Measurements from ENCODE around the gene SPG21.
"Not testable (repeated sequence)": the region's sequence is repeated elsewhere in the genome, so short reads cannot be mapped to it uniquely, and the experiment has no call there.

The SPG21 gene

GRCh38 chr15:65027593-65027992 is 37.9 kb upstream of the SPG21 start:
- Histone ChIP-seq H2AK5ac (ENCODE audit: low read length) (no peak overlapping the region), H3K4ac (ENCODE audit: low read depth, low read length) (no peak overlapping the region), H3K4me2 (ENCODE audit: low read length) (no peak overlapping the region), H3K9ac (ENCODE audit: low read length) (no peak overlapping the region), H4K5ac (ENCODE audit: low read length) (no peak overlapping the region), H3K4me1 (ENCODE audit: control insufficient read depth, low read depth, low read length) (peaks cover 5% of the 10 kb centered on the region), H2BK15ac (replicated peaks; ENCODE audit: low read depth) (no peak overlapping the region), H3K23ac (ENCODE audit: low read length) (no peak overlapping the region), H2BK120ac (ENCODE audit: low read depth, low read length) (no peak overlapping the region), H3K4me3 (ENCODE audit: low read length) (no peak overlapping the region), H3K18ac (ENCODE audit: low read length) (no peak overlapping the region), H3K27ac (ENCODE audit: low read depth, low read length) (no peak overlapping the region), H3K79me1 (ENCODE audit: low read length) (peaks cover 6% of the 10 kb centered on the region), H3K79me2 (ENCODE audit: control insufficient read depth, insufficient read depth, low read length) (peaks cover 6% of the 10 kb centered on the region), H3K36me3 (ENCODE audit: control insufficient read depth, insufficient read depth, low read length) (no peaks in the 10 kb centered on the region), H3K27me3 (ENCODE audit: insufficient read depth, low read length, poor library complexity) (no peaks in the 10 kb centered on the region), H4K8ac (ENCODE audit: low read depth, low read length) (no peak overlapping the region), H3K56ac (ENCODE audit: low read length) (no peak overlapping the region), H2BK5ac (ENCODE audit: low read length) (no peak overlapping the region)
- no peak for DNase-seq
- no CpG with 5 or more reads among the region's 1 CpG for WGBS (ENCODE audit: extremely low coverage, insufficient coverage, low lambda C conversion rate)

GRCh38 chr15:65026756-65027155 is 37.0 kb upstream of the SPG21 start:
- Histone ChIP-seq H2BK120ac (ENCODE audit: low read depth, low read length) (no peak overlapping the region), H2BK15ac (replicated peaks; ENCODE audit: low read depth) (no peak overlapping the region), H3K18ac (ENCODE audit: low read length) (no peak overlapping the region), H3K4me1 (ENCODE audit: control insufficient read depth, low read depth, low read length) (peaks cover 5% of the 10 kb centered on the region), H3K4me2 (ENCODE audit: low read length) (no peak overlapping the region), H3K9ac (ENCODE audit: low read length) (no peak overlapping the region), H3K79me1 (ENCODE audit: low read length) (peaks cover 6% of the 10 kb centered on the region), H3K27me3 (ENCODE audit: insufficient read depth, low read length, poor library complexity) (no peaks in the 10 kb centered on the region), H2AK5ac (ENCODE audit: low read length) (no peak overlapping the region), H3K79me2 (ENCODE audit: control insufficient read depth, insufficient read depth, low read length) (peaks cover 6% of the 10 kb centered on the region), H3K4ac (ENCODE audit: low read depth, low read length) (no peak overlapping the region), H3K4me3 (ENCODE audit: low read length) (no peak overlapping the region), H4K5ac (ENCODE audit: low read length) (no peak overlapping the region), H3K36me3 (ENCODE audit: control insufficient read depth, insufficient read depth, low read length) (no peaks in the 10 kb centered on the region), H3K23ac (ENCODE audit: low read length) (no peak overlapping the region), H3K56ac (ENCODE audit: low read length) (no peak overlapping the region), H3K27ac (ENCODE audit: low read depth, low read length) (no peak overlapping the region), H4K8ac (ENCODE audit: low read depth, low read length) (no peak overlapping the region), H2BK5ac (ENCODE audit: low read length) (no peak overlapping the region)
- DNase-seq = no peak
- no CpG with 5 or more reads among the region's 6 CpGs for WGBS (ENCODE audit: extremely low coverage, insufficient coverage, low lambda C conversion rate)

- H2BK5ac ChIP-seq (ENCODE audit: low read length) = no peak overlapping the region
- no peak overlapping the region for H3K18ac ChIP-seq (ENCODE audit: low read length)
- H3K4me2 ChIP-seq (ENCODE audit: low read length) = no peak overlapping the region
- H3K27me3 ChIP-seq (ENCODE audit: insufficient read depth, low read length, poor library complexity) = no peaks in the 10 kb centered on the region
- no peak overlapping the region for H2AK5ac ChIP-seq (ENCODE audit: low read length)
- no peaks in the 10 kb centered on the region for H3K79me2 ChIP-seq (ENCODE audit: control insufficient read depth, insufficient read depth, low read length)
- no peak overlapping the region for H4K8ac ChIP-seq (ENCODE audit: low read depth, low read length)
- H3K4me3 ChIP-seq (ENCODE audit: low read length) = no peak overlapping the region
- H3K36me3 ChIP-seq (ENCODE audit: control insufficient read depth, insufficient read depth, low read length) = peaks cover 2% of the 10 kb centered on the region
- H2BK15ac ChIP-seq (replicated peaks; ENCODE audit: low read depth) = no peak overlapping the region
- no peak overlapping the region for H3K9ac ChIP-seq (ENCODE audit: low read length)
- no peak overlapping the region for H3K4ac ChIP-seq (ENCODE audit: low read depth, low read length)
- H3K23ac ChIP-seq (ENCODE audit: low read length) = no peak overlapping the region
- no peak for DNase-seq
- no peaks in the 10 kb centered on the region for H3K4me1 ChIP-seq (ENCODE audit: control insufficient read depth, low read depth, low read length)
- H2BK120ac ChIP-seq (ENCODE audit: low read depth, low read length) = no peak overlapping the region
- no peak overlapping the region for H3K56ac ChIP-seq (ENCODE audit: low read length)
- no peaks in the 10 kb centered on the region for H3K79me1 ChIP-seq (ENCODE audit: low read length)
- no peak overlapping the region for H3K27ac ChIP-seq (ENCODE audit: low read depth, low read length)
- no peak overlapping the region for H4K5ac ChIP-seq (ENCODE audit: low read length)
These were observed 31.8 kb upstream of the SPG21 start for GRCh38 chr15:65021488-65021887.

GRCh38 chr15:65020419-65020818 is 30.7 kb upstream of the SPG21 start:
- no CpG with 5 or more reads among the region's 1 CpG for WGBS (ENCODE audit: extremely low coverage, insufficient coverage, low lambda C conversion rate)
- H3K56ac ChIP-seq (ENCODE audit: low read length) = no peak overlapping the region
- H3K18ac ChIP-seq (ENCODE audit: low read length) = no peak overlapping the region
- peak; percentile 25 for DNase-seq
- H3K23ac ChIP-seq (ENCODE audit: low read length) = no peak overlapping the region
- H4K5ac ChIP-seq (ENCODE audit: low read length) = no peak overlapping the region
- H3K4me2 ChIP-seq (ENCODE audit: low read length) = no peak overlapping the region
- H3K4me1 ChIP-seq (ENCODE audit: control insufficient read depth, low read depth, low read length) = no peaks in the 10 kb centered on the region
- no peak overlapping the region for H2AK5ac ChIP-seq (ENCODE audit: low read length)
- H3K27me3 ChIP-seq (ENCODE audit: insufficient read depth, low read length, poor library complexity) = no peaks in the 10 kb centered on the region
- no peak overlapping the region for H3K9ac ChIP-seq (ENCODE audit: low read length)
- no peak overlapping the region for H3K27ac ChIP-seq (ENCODE audit: low read depth, low read length)
- no peaks in the 10 kb centered on the region for H3K79me2 ChIP-seq (ENCODE audit: control insufficient read depth, insufficient read depth, low read length)
- peaks cover 2% of the 10 kb centered on the region for H3K36me3 ChIP-seq (ENCODE audit: control insufficient read depth, insufficient read depth, low read length)
- H2BK15ac ChIP-seq (replicated peaks; ENCODE audit: low read depth) = no peak overlapping the region
- H3K4me3 ChIP-seq (ENCODE audit: low read length) = no peak overlapping the region
- H4K8ac ChIP-seq (ENCODE audit: low read depth, low read length) = no peak overlapping the region
- no peak overlapping the region for H2BK5ac ChIP-seq (ENCODE audit: low read length)
- no peaks in the 10 kb centered on the region for H3K79me1 ChIP-seq (ENCODE audit: low read length)
- H3K4ac ChIP-seq (ENCODE audit: low read depth, low read length) = no peak overlapping the region
- no peak overlapping the region for H2BK120ac ChIP-seq (ENCODE audit: low read depth, low read length)

- not testable (repeated sequence) for H3K4me1 ChIP-seq (ENCODE audit: control insufficient read depth, low read depth, low read length); H2BK120ac ChIP-seq (ENCODE audit: low read depth, low read length); H3K18ac ChIP-seq (ENCODE audit: low read length); H3K4me2 ChIP-seq (ENCODE audit: low read length); H3K9ac ChIP-seq (ENCODE audit: low read length); H2AK5ac ChIP-seq (ENCODE audit: low read length); H3K4me3 ChIP-seq (ENCODE audit: low read length); H4K5ac ChIP-seq (ENCODE audit: low read length); H3K27me3 ChIP-seq (ENCODE audit: insufficient read depth, low read length, poor library complexity); H3K27ac ChIP-seq (ENCODE audit: low read depth, low read length); H3K36me3 ChIP-seq (ENCODE audit: control insufficient read depth, insufficient read depth, low read length); H3K56ac ChIP-seq (ENCODE audit: low read length); H2BK15ac ChIP-seq (replicated peaks; ENCODE audit: low read depth); H4K8ac ChIP-seq (ENCODE audit: low read depth, low read length); H3K79me1 ChIP-seq (ENCODE audit: low read length); H2BK5ac ChIP-seq (ENCODE audit: low read length); H3K4ac ChIP-seq (ENCODE audit: low read depth, low read length); H3K79me2 ChIP-seq (ENCODE audit: control insufficient read depth, insufficient read depth, low read length); H3K23ac ChIP-seq (ENCODE audit: low read length); DNase-seq
- WGBS (ENCODE audit: extremely low coverage, insufficient coverage, low lambda C conversion rate) = no CpG with 5 or more reads among the region's 4 CpGs
These were observed 21.5 kb upstream of the SPG21 start for GRCh38 chr15:65011198-65011597.

GRCh38 chr15:65008983-65009382 is 19.3 kb upstream of the SPG21 start:
- H3K18ac ChIP-seq (ENCODE audit: low read length) = no peak overlapping the region
- peak; percentile 36 for DNase-seq
- no peak overlapping the region for H3K23ac ChIP-seq (ENCODE audit: low read length)
- H3K4me1 ChIP-seq (ENCODE audit: control insufficient read depth, low read depth, low read length) = no peaks in the 10 kb centered on the region
- H2BK5ac ChIP-seq (ENCODE audit: low read length) = no peak overlapping the region
- H3K4ac ChIP-seq (ENCODE audit: low read depth, low read length) = no peak overlapping the region
- H3K4me3 ChIP-seq (ENCODE audit: low read length) = no peak overlapping the region
- H3K36me3 ChIP-seq (ENCODE audit: control insufficient read depth, insufficient read depth, low read length) = peaks cover 4% of the 10 kb centered on the region
- no peak overlapping the region for H2BK15ac ChIP-seq (replicated peaks; ENCODE audit: low read depth)
- no peak overlapping the region for H3K56ac ChIP-seq (ENCODE audit: low read length)
- H4K8ac ChIP-seq (ENCODE audit: low read depth, low read length) = no peak overlapping the region
- no CpG with 5 or more reads among the region's 2 CpGs for WGBS (ENCODE audit: extremely low coverage, insufficient coverage, low lambda C conversion rate)
- no peak overlapping the region for H3K9ac ChIP-seq (ENCODE audit: low read length)
- H3K27me3 ChIP-seq (ENCODE audit: insufficient read depth, low read length, poor library complexity) = no peaks in the 10 kb centered on the region
- H2BK120ac ChIP-seq (ENCODE audit: low read depth, low read length) = no peak overlapping the region
- no peak overlapping the region for H3K4me2 ChIP-seq (ENCODE audit: low read length)
- H3K27ac ChIP-seq (ENCODE audit: low read depth, low read length) = no peak overlapping the region
- no peaks in the 10 kb centered on the region for H3K79me1 ChIP-seq (ENCODE audit: low read length)
- H2AK5ac ChIP-seq (ENCODE audit: low read length) = no peak overlapping the region
- no peak overlapping the region for H4K5ac ChIP-seq (ENCODE audit: low read length)
- H3K79me2 ChIP-seq (ENCODE audit: control insufficient read depth, insufficient read depth, low read length) = no peaks in the 10 kb centered on the region

Measured in mesendoderm (in vitro differentiated cells).